ES-I3 (cell line): ENCODE data around the gene EPHA1.
"Not testable (repeated sequence)": the region's sequence is repeated elsewhere in the genome, so short reads cannot be mapped to it uniquely, and the experiment has no call there.

ENCODE experiments used
- H3K36me3 ChIP-seq: 2 replicates; pipeline ENCODE4 v1.6.1; 2013; ENCODE audit warnings: mild to moderate bottlenecking, low read length, control low read depth, moderate library complexity; ENCODE audit not compliant: insufficient read depth
- H3K4me1 ChIP-seq: 2 replicates; pipeline ENCODE4 v1.6.1; 2013; ENCODE audit warnings: mild to moderate bottlenecking, control low read depth, low read length; ENCODE audit not compliant: insufficient read depth
- H3K9ac ChIP-seq: 2 replicates; pipeline ENCODE4 v1.6.1; 2013; ENCODE audit warnings: low read depth, mild to moderate bottlenecking, low read length, moderate library complexity
- H3K9me3 ChIP-seq: 2 replicates; pipeline ENCODE4 v1.6.1; 2013; ENCODE audit warnings: mild to moderate bottlenecking, low read length, moderate library complexity; ENCODE audit not compliant: control insufficient read depth, insufficient read depth

EPHA1 gene

DNA sequence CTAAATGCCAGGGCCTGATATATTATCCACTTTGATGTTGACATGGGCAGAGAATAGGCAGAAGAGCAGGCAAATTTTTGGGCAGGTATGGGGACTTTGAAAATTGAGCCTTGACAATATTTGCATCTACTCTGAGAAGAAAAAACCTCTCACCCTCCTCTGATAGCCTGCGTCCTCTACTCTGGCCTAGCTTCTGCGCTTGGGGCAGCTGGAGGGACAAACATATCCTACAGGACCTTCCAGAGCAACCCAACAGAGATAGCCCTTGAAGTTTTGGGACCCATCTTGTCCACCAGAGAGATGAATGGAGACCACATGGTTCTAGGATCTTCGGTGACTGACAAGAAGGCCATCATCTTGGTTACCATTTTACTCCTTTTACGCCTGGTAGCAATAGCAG is 34.5 kb upstream of the EPHA1 start, which contains the start of gene TAS2R60:
TAS2R60 (plus strand) TSS at position 301 of the 400 bp plus-strand sequence; CDS start at position 301, 0 bp downstream.
- no peaks in the 10 kb centered on the region for H3K9me3 ChIP-seq
- peaks cover 12% of the 10 kb centered on the region for H3K4me1 ChIP-seq
- no peaks in the 10 kb centered on the region for H3K36me3 ChIP-seq
- H3K9ac ChIP-seq, result no peak within 1 kb of the TSS

DNA sequence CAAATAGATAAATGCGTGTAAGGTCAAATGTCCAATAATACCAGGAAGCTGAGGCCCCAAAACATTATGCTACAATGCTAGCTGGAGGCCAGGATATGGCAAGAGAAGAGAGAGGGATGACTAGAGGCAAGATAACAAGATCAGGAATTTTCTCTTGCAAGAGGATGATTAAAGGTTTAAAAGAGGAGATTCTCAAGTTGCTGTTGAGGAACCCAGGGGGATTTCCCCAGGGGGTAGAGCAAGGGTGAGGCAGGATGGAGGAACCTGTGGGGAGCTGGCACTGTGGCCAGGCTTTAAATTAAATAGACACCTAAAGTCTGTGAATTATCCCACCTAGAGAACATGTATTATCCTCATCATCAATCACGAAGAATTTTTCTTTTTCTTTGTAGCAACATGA is 31.2 kb upstream of the EPHA1 start:
- Histone ChIP-seq H3K36me3 (no peaks in the 10 kb centered on the region), H3K4me1 (peaks cover 18% of the 10 kb centered on the region), H3K9me3 (no peaks in the 10 kb centered on the region), H3K9ac (no peak overlapping the region)

DNA sequence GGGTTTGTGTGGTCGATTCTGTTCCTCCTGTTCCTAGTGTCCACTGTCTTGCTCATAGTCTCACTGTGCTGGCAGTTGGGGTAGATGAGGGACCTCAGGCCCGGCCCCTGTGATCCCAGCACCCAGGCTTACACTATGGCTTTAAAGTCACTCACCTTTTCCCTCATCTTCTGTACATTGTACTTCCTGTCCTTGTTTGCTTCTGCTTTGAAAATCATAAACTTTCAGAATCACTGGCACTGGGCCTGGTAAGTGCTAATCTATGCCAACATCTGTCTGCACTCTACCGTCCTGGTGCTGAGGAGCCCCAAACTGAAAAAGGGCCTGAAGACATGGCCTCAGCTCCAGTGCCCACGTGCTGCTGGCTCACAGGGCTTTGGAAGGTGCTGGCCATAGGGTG is 28.9 kb upstream of the EPHA1 start:
- H3K36me3 ChIP-seq, result no peaks in the 10 kb centered on the region
- H3K9me3 ChIP-seq, result no peaks in the 10 kb centered on the region
- H3K9ac ChIP-seq, result no peak overlapping the region
- H3K4me1 ChIP-seq, result peaks cover 17% of the 10 kb centered on the region

DNA sequence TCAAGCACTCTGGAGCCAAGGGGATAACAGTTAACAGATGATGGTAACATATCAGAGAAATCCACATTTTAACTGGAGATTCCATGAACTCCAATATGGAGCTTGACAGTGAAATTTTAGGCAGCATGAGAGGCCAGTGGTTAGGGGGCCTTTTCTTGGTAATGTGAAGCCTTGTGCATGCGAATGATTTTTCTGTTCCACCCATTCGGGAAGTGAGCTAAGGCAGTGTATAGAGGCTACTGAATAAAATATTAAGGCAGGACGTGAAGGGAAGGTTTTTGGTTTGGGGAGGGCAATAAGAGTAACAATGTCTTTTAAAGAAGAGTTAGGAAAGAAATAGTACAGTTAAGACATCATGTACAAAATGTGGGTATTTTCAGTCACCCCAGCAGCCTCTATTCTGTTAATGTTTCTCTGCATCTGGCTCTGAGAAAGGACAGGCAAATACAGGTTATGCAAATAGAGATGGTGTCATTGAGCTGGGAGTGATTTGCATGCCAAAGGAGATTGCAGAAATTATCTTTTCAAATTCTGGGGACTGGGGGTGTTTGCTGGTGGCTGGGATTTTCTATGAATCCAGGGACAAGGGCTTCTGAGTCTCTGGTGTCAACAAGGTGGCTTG is 27.8 kb upstream of the EPHA1 start:
- Histone ChIP-seq H3K4me1 (peaks cover 17% of the 10 kb centered on the region), H3K36me3 (no peaks in the 10 kb centered on the region), H3K9me3 (no peaks in the 10 kb centered on the region), H3K9ac (no peak overlapping the region)

DNA sequence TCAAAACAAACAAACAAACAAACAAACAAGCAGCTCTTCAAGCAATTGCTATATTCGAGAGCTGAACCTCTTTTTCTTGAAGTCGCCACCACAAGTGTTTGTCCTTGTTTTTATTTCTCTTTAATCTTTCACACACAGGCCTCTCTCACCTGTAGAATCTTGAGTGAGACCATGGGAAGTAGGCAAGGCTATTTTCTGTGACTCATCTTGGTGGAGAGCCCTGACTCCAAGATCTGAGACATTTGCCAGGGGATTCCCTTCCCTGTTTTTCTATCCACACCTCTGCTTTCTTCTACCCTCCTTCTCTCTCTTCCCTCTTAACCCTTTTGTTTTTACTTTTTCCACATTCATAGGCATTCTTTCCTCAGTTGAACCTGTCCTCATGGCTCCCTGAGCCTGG is 26.6 kb upstream of the EPHA1 start:
- no peaks in the 10 kb centered on the region for H3K36me3 ChIP-seq
- no peaks in the 10 kb centered on the region for H3K9me3 ChIP-seq
- no peak overlapping the region for H3K9ac ChIP-seq
- peaks cover 17% of the 10 kb centered on the region for H3K4me1 ChIP-seq

DNA sequence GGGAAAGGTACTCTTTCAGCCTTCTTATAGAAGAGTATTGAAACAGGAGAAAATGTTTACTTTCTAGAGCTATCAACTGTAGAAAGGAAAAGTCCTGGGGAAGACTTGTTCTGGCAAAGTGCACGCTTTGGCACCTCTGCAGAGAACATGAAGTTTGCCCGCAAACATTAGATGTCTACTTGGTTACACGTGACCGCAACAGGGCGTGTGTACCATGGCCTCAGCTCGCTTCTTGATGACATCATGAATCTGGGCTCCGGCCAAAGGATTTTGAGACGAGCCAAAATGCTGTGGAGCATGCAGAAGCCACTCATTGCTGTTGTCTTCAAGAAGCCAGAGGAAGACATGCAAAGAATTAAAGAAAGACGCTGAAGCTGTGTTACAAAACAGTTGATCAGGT is 26.0 kb upstream of the EPHA1 start:
- Histone ChIP-seq H3K4me1 (peaks cover 17% of the 10 kb centered on the region), H3K9ac (no peak overlapping the region), H3K36me3 (no peaks in the 10 kb centered on the region), H3K9me3 (no peaks in the 10 kb centered on the region)

DNA sequence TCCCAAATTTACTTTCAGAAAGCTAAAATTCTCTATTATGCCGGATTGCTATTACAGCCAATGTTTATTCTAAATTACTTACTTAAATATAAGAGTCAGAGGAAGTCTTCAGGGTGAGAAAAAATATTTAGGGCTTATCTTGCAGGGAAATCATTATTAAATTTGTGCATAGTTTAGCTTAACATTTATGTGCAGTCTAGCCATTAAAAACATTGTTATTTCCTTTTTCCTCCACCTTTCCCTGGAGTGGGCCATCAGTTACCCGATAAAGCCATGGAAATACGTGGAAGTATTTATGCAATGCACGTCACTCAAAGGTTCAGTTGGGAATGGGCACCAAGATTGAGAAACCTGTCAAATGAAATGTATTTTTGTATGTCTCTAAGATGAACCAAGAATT is 25.1 kb upstream of the EPHA1 start:
- no peaks in the 10 kb centered on the region for H3K36me3 ChIP-seq
- no peaks in the 10 kb centered on the region for H3K9me3 ChIP-seq
- H3K4me1 ChIP-seq, result peaks cover 17% of the 10 kb centered on the region
- H3K9ac ChIP-seq, result no peak overlapping the region

DNA sequence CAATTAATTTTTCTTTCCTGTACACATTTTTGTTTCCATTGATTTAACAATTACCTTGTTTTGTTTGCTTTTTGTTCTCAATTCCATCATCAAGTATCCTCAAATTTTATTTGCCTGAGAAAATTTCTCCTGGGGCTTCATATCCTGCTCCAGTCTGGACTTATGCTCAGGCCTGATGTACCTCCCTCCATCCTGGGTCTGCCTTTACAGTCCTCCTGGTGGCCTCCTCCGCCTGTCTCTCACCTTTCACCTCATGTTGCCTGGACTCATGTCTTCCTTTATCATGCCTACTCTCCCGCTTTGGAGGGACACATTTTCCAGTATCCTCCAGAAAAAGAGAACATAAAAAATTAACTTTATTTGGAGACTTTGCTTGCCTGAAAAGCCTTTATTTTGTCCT is 22.5 kb upstream of the EPHA1 start:
- Histone ChIP-seq H3K36me3 (no peaks in the 10 kb centered on the region), H3K4me1 (peaks cover 2% of the 10 kb centered on the region), H3K9me3 (no peaks in the 10 kb centered on the region), H3K9ac (no peak overlapping the region)

DNA sequence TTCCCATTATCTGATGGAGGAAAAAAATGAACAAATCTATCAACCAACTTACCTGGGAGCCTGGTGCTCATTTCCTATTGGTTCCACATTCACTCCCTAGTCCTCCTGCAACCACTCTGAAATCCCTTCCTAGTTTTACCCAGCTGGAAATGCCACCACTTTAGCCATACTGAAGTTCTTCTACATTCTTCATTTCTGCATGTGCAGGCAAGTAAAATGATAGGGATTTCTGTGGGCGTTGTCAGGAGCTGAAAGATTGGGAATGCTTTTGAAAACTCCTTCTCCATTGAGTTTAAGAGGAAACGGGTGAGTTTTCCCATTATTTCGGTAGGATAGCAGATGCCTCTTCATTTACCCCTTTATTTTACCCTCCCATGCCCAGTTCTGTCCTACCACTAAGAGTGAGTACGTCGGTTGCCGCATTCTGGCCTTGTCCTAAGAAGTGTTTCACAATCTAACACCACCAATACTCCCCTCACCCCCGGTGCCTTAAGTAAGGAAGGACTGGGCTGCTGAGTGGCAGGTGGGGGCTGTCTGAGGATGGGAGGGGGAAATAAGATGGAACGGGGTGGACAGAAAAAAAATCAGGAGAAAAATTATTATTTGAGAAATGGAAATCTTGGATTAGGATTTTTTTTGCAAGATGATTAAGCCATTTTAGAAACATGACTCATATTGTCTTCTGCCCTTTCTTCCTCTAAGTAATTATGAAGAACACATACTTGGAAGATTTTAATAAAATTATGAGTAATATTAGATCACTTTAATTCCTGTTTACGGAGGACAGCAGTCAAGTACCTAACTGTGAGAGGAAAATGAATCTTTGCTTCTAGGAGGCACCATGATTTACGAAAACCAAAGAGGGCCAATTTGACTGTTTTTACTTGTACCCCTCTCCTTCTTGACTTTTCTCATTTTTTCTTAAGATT is 21.4 kb upstream of the EPHA1 start:
- H3K9me3 ChIP-seq, result no peaks in the 10 kb centered on the region
- H3K4me1 ChIP-seq, result no peaks in the 10 kb centered on the region
- no peaks in the 10 kb centered on the region for H3K36me3 ChIP-seq
- no peak overlapping the region for H3K9ac ChIP-seq

DNA sequence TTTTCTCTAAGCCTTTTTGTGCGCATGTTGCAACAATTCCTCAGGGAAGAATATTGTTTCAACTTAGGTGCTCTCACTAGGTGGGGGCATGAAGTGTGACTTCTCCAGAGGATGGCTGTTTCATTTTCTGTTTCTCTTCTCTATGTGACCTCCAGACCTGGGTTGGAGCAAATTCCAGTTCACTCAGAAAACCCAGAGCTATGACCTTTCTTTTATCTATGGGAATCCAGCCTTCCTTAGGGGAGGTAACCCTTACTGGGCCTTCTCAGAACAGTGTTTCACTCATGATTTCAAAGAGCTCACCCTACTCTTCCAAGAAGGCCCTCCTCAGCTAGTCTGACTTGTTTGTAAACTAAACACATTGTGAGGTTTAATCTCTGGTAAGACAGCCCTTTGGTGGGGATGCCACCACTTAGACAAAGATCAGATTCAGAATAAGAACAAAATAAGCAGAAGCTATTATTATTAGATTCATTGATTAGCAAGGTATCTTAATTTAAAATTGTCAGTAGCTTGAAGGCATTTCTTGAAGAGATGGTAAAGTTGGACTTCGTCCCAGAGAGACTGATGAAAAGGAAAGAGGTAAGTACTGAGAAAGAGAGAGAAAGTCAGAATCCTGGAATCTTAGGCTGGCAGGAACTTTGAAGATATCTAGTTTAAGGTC is 18.0 kb upstream of the EPHA1 start:
- no peaks in the 10 kb centered on the region for H3K9me3 ChIP-seq
- no peaks in the 10 kb centered on the region for H3K36me3 ChIP-seq
- no peak overlapping the region for H3K9ac ChIP-seq
- H3K4me1 ChIP-seq, result no peaks in the 10 kb centered on the region

DNA sequence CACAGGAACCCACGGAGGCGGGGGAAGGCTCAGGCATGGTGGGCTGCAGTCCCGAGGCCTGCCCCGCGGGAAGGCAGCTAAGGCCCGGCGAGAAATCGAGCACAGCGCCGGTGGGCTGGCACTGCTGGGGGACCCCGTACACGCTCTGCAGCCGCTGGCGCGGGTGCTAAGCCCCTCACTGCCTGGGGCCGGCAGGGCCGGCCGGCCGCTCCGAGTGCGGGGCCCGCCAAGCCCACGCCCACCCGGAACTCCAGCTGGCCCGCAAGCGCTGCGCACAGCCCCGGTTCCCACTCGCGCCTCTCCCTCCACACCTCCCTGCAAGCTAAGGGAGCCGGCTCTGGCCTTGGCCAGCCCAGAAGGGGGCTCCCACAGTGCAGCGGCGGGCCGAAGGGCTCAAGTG is 15.8 kb upstream of the EPHA1 start:
- not testable (repeated sequence) for H3K9me3 ChIP-seq, H3K36me3 ChIP-seq

DNA sequence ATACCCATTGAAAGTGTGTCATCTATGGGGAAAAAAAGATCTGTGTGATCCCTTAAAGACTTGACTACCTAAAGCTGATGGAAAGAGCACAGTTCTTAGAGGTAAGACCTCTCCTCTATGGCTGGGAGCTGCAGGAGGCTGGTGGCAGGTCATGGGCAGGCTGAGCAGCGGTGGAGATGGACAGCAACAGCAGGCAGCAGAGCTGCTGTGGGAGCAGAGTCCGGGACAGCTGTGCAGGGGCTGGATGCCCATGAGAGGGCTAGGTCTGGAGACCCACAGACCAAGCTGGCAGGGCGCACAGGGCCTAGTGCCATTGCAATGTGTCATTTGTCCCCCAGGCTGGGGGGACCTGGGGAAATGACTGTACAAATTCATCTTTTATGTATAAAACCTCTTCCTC is 13.4 kb upstream of the EPHA1 start:
- Histone ChIP-seq H3K36me3 (no peaks in the 10 kb centered on the region; the same call in 1 of the 2 replicates), H3K9ac (no peak overlapping the region), H3K4me1 (0 out of 2 replicates have a peak, but pooled peaks cover 13% of the 10 kb centered on the region), H3K9me3 (no peaks in the 10 kb centered on the region)

More for the DNA sequence above, 15.8 kb upstream of the EPHA1 start:
- not testable (repeated sequence) for H3K4me1 ChIP-seq, H3K9ac ChIP-seq

DNA sequence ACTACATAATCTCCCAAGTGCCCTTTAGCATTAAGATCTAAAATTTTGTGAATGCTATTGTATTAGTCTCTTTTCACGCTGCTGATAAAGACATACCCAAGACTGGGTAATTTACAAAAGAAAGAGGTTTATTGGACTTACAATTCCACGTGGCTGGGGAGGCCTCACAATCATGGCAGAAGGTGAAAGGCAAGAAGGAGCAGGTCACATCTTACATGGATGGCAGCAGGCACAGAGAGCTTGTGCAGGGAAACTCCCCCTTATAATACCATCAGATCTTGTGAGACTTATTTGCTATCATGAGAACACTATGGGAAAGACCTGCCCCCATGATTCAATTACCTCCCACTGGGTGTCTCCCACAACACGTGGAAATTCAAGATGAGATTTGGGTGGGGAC is 12.0 kb upstream of the EPHA1 start:
- H3K9me3 ChIP-seq, H3K36me3 ChIP-seq, H3K9ac ChIP-seq: not testable (repeated sequence)
- peaks cover 19% of the 10 kb centered on the region; the same call in 1 of the 2 replicates for H3K4me1 ChIP-seq

DNA sequence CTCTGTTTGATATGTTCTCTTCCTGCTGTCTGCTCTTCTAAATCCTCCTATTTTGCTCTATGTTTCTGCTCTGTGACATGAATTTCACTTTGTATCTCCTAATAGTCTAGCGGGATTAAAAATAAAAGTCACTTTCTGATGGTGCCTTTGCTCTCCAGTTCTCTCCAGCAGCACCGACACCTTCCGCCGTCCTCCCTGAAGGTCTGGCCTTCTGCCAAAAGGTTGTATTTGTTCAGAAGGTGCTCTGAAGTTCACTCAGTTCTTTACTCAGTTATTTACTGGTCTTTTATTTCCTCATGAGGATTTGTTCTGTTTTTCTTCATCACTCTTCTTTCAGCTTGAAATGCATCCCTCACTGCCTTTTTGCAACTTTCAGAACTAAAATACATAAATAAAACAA is 11.2 kb upstream of the EPHA1 start:
- Histone ChIP-seq H3K36me3 (no peaks in the 10 kb centered on the region; the same call in 1 of the 2 replicates), H3K4me1 (peaks cover 23% of the 10 kb centered on the region; the same call in 1 of the 2 replicates), H3K9ac (no peak overlapping the region), H3K9me3 (no peaks in the 10 kb centered on the region)
